HTR-8/SVneo (cell line): ENCODE results near the gene RAB21.
"Not testable (repeated sequence)": the region's sequence is repeated elsewhere in the genome, so short reads cannot be mapped to it uniquely, and the experiment has no call there.

ENCODE experiments used
- DNase-seq: peaks from one replicate; pipeline ENCODE4 v3.0.0; 2011; ENCODE audit warnings: low spot score, mixed read lengths; ENCODE audit not compliant: insufficient read length
- FAIRE-seq: peaks from 2 replicates; lab custom pipeline; 2011; peaks lifted over from hg19 to GRCh38; lab: Jason Lieb, UNC

The RAB21 gene

GRCh38 chr12:71748081-71748850, 6.4 kb upstream of the RAB21 start:
- FAIRE-seq: no peak
- no peak for DNase-seq

GRCh38 chr12:71749666-71750065, 5.0 kb upstream of the RAB21 start:
- DNase-seq (no peak), FAIRE-seq (no peak)

- DNase-seq: no peak
- FAIRE-seq: no peak
Observed at GRCh38 chr12:71752891-71753290, 1.8 kb upstream of the RAB21 start.

GRCh38 chr12:71755146-71755892, 656 bp downstream of the RAB21 start:
- DNase-seq (peak; percentile 21), FAIRE-seq (peak; percentile 33)

GRCh38 chr12:71756054-71756690, 1.5 kb downstream of the RAB21 start:
- DNase-seq (no peak), FAIRE-seq (no peak)

- FAIRE-seq (no peak), DNase-seq (no peak)
Observed at GRCh38 chr12:71759941-71760340, 5.3 kb downstream of the RAB21 start.

GRCh38 chr12:71760471-71760870, 5.8 kb downstream of the RAB21 start:
- no peak for DNase-seq
- FAIRE-seq: no peak

- FAIRE-seq, DNase-seq: not testable (repeated sequence)
Observed at GRCh38 chr12:71761354-71761753, 6.7 kb downstream of the RAB21 start.

GRCh38 chr12:71763677-71764379, 9.2 kb downstream of the RAB21 start:
- no peak for FAIRE-seq
- no peak for DNase-seq

GRCh38 chr12:71764587-71765321, 10.1 kb downstream of the RAB21 start:
- FAIRE-seq: no peak
- DNase-seq: no peak

GRCh38 chr12:71766202-71766601, 11.5 kb downstream of the RAB21 start:
- DNase-seq (no peak), FAIRE-seq (no peak)

- DNase-seq (no peak), FAIRE-seq (no peak)
Observed at GRCh38 chr12:71767183-71767582, 12.5 kb downstream of the RAB21 start.

- FAIRE-seq: no peak
- no peak for DNase-seq
Observed at GRCh38 chr12:71768900-71769299, 14.2 kb downstream of the RAB21 start.

GRCh38 chr12:71771069-71771468, 16.4 kb downstream of the RAB21 start:
- DNase-seq (no peak), FAIRE-seq (no peak)

GRCh38 chr12:71772735-71773134, 18.1 kb downstream of the RAB21 start:
- DNase-seq: no peak
- FAIRE-seq: no peak

- FAIRE-seq: no peak
- peak; percentile 30 for DNase-seq
Observed at GRCh38 chr12:71780237-71780822, 25.7 kb downstream of the RAB21 start.

- FAIRE-seq: no peak
Observed at GRCh38 chr12:71782017-71782416, 27.4 kb downstream of the RAB21 start.

GRCh38 chr12:71786829-71787228, 32.2 kb downstream of the RAB21 start:
- no peak for DNase-seq

More at GRCh38 chr12:71782017-71782416, 27.4 kb downstream of the RAB21 start:
- DNase-seq: no peak

GRCh38 chr12:71787580-71787979, 32.9 kb downstream of the RAB21 start:
- DNase-seq: no peak
- no peak for FAIRE-seq

More at GRCh38 chr12:71786829-71787228, 32.2 kb downstream of the RAB21 start:
- FAIRE-seq: no peak
